Loucy (cell line): ENCODE results near the gene ALKBH3.

Experiments
- H2AFZ ChIP-seq: fragments of 200-600 bp; sonication (generic); 2 replicates; pipeline ENCODE4 v1.6.0; 2016; ENCODE audit warnings: antibody characterized with exemption, mild to moderate bottlenecking, low read length, moderate library complexity
- H3F3A ChIP-seq: fragments of 200-600 bp; 2 replicates; pipeline ENCODE4 v1.6.0; 2016; ENCODE audit warnings: antibody characterized with exemption, low read depth, mild to moderate bottlenecking
- H3K27me3 ChIP-seq: fragments of 200-600 bp; sonication (generic); 2 replicates; pipeline ENCODE4 v1.6.1; 2014; ENCODE audit warnings: low read length, mild to moderate bottlenecking; ENCODE audit not compliant: insufficient read depth, poor library complexity, severe bottlenecking
- H3K36me3 ChIP-seq: fragments of 200-600 bp; sonication (generic); 2 replicates; pipeline ENCODE4 v1.6.1; 2016; ENCODE audit warnings: low read length; ENCODE audit not compliant: insufficient read depth
- H3K4me1 ChIP-seq: fragments of 200-600 bp; sonication (generic); 2 replicates; pipeline ENCODE4 v1.5.1; 2014; ENCODE audit warnings: low read length, mild to moderate bottlenecking; ENCODE audit not compliant: insufficient read depth, poor library complexity, severe bottlenecking
- H3K4me2 ChIP-seq: fragments of 200-600 bp; sonication (generic); 2 replicates; pipeline ENCODE4 v1.6.0; 2014; ENCODE audit warnings: antibody characterized with exemption, low read length, low read depth, mild to moderate bottlenecking; ENCODE audit not compliant: poor library complexity, severe bottlenecking
- H3K4me3 ChIP-seq: fragments of 200-600 bp; sonication (generic); 2 replicates; pipeline ENCODE4 v1.5.1; 2014; ENCODE audit warnings: low read length, mild to moderate bottlenecking, mixed read lengths; ENCODE audit not compliant: poor library complexity, severe bottlenecking
- H3K79me2 ChIP-seq: fragments of 200-600 bp; sonication (generic); 2 replicates; pipeline ENCODE4 v1.6.1; 2014; ENCODE audit warnings: low read length; ENCODE audit not compliant: insufficient read depth
- H3K9ac ChIP-seq: fragments of 200-600 bp; sonication (generic); 2 replicates; pipeline ENCODE4 v1.6.0; 2014; ENCODE audit warnings: mild to moderate bottlenecking, low read depth, low read length, moderate library complexity; ENCODE audit not compliant: poor library complexity, severe bottlenecking
- H3K9me2 ChIP-seq: fragments of 200-600 bp; sonication (generic); replicated peaks from 2 replicates; pipeline ENCODE4 v1.6.1; 2016; ENCODE audit warnings: low read depth, low read length, mixed read lengths
- H3K9me3 ChIP-seq: fragments of 200-600 bp; sonication (generic); 2 replicates; pipeline ENCODE4 v1.6.1; 2014; ENCODE audit warnings: mild to moderate bottlenecking, antibody characterized with exemption, low read length, low read depth; ENCODE audit not compliant: insufficient read depth
- H4K20me1 ChIP-seq: fragments of 200-600 bp; sonication (generic); 2 replicates; pipeline ENCODE4 v1.6.0; 2014; ENCODE audit warnings: antibody characterized with exemption, low read length, mild to moderate bottlenecking; ENCODE audit not compliant: insufficient read depth, poor library complexity, severe bottlenecking
- EZH2phosphoT487 ChIP-seq: fragments of 200-600 bp; IDR thresholded peaks from 2 replicates; pipeline ENCODE4 v1.6.1; 2018; ENCODE audit warnings: antibody characterized with exemption, mild to moderate bottlenecking, moderate library complexity, borderline replicate concordance
- TF ChIP-seq, protein P1 (sequence below): fragments of 200-600 bp; sonication (generic); conservative IDR thresholded peaks from 2 replicates; pipeline ENCODE4 v1.5.1; 2014; ENCODE audit warnings: mild to moderate bottlenecking, antibody characterized with exemption, low read length

Gene ALKBH3

DNA sequence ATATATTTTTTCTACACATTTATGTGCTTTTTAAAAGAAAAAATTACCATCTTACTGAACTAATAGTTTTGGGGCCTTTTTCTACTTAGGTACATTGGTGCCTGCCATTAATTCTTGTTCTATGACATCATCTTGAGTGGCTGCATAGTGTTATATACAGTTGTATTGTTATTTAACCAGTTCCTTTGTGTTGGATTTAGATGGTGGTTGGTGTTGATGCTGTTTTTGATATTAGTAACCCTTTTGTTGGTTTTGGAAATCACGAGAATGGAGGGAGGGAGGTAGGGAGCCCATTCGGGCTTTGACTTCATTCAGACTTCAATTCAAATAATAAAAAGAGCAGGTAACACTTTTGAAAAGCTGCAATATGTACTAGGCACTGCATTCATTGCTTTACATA, 46.4 kb downstream of the ALKBH3 start:
- Histone ChIP-seq H2AFZ (no peak overlapping the region), H4K20me1 (no peaks in the 10 kb centered on the region), H3K4me3 (no peak overlapping the region), H3K9me3 (no peaks in the 10 kb centered on the region), H3K36me3 (peaks cover 5% of the 10 kb centered on the region; the same call in 1 of the 2 replicates), H3K4me2 (no peak overlapping the region), H3K27me3 (no peaks in the 10 kb centered on the region), H3K79me2 (no peaks in the 10 kb centered on the region), H3F3A (no peaks in the 10 kb centered on the region), H3K9ac (no peak overlapping the region), H3K9me2 (no peaks in the 10 kb centered on the region), H3K4me1 (peaks cover 4% of the 10 kb centered on the region)
- TF ChIP-seq, protein P1, sequence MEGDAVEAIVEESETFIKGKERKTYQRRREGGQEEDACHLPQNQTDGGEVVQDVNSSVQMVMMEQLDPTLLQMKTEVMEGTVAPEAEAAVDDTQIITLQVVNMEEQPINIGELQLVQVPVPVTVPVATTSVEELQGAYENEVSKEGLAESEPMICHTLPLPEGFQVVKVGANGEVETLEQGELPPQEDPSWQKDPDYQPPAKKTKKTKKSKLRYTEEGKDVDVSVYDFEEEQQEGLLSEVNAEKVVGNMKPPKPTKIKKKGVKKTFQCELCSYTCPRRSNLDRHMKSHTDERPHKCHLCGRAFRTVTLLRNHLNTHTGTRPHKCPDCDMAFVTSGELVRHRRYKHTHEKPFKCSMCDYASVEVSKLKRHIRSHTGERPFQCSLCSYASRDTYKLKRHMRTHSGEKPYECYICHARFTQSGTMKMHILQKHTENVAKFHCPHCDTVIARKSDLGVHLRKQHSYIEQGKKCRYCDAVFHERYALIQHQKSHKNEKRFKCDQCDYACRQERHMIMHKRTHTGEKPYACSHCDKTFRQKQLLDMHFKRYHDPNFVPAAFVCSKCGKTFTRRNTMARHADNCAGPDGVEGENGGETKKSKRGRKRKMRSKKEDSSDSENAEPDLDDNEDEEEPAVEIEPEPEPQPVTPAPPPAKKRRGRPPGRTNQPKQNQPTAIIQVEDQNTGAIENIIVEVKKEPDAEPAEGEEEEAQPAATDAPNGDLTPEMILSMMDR = no peak
- TF ChIP-seq EZH2phosphoT487 = no peak

DNA sequence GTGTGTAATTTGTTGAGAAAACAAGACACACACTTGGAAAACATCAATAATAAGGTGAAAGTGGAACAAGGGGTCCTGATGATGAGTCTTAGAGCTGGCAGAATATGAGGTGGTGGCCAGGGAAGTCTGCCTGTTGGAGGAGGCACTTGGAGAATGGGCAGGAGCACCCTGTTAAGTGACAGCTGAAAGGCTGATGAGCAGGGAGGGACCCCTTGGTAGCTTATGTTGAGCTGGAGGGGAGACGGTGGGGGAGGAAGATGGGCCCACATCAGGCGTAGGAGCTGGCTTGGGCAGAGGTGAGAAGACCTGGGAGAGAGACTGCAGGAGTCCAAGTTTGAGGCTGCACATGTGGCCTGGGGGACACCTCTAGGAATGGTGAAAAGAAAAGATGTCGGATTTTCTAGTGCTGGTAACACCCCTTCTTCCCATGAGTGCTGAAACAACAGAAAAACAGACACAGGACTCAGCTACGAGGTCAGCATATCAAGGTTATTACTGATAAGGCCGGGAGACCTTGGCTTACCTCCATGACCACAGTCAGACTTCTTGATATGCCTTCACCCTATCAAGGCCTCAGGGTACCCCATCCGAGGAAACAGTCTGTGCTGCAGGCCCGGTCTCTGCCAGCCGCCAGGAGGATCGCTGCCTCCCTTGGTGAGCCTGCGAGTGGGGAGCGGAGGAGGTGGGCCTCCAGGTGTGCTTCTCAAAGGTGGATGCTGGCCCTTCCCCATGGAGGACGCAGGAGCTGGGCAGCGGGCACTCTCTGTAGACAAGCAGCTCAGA, 47.5 kb downstream of the ALKBH3 start:
- Histone ChIP-seq H3K9ac (no peak overlapping the region), H3K9me3 (no peaks in the 10 kb centered on the region), H3K4me2 (no peak overlapping the region), H3K4me1 (peaks cover 4% of the 10 kb centered on the region), H3K36me3 (no peaks in the 10 kb centered on the region; the same call in 1 of the 2 replicates), H3K79me2 (no peaks in the 10 kb centered on the region), H3K4me3 (no peak overlapping the region), H2AFZ (no peak overlapping the region), H3K9me2 (no peaks in the 10 kb centered on the region), H4K20me1 (no peaks in the 10 kb centered on the region), H3F3A (no peaks in the 10 kb centered on the region), H3K27me3 (no peaks in the 10 kb centered on the region)
- no peak for TF ChIP-seq EZH2phosphoT487
- TF ChIP-seq, protein P1 = no peak

DNA sequence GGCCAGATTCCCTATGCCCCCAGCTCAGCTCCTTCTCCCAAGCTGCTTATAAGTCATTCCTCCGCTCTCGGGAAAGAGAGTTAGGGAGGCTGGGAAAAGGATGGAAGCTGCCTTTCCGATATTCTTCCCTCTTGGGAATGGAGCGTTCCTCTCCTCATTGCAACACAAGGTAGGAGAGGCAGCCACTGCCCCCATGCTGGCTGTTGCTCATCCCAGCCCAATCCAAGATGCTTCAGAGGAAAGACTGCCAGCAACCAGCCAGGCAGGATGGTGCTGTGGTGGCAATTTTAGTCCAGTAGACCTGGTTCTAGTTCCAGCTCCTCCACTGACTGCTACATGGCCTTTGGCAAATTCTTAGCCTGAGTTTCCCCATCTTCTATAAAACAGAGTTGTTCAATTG, 48.1 kb downstream of the ALKBH3 start:
- TF ChIP-seq EZH2phosphoT487 = no peak
- TF ChIP-seq, protein P1 = no peak
- Histone ChIP-seq H4K20me1 (no peaks in the 10 kb centered on the region), H3K36me3 (no peaks in the 10 kb centered on the region), H3K79me2 (no peaks in the 10 kb centered on the region), H3K9me2 (no peaks in the 10 kb centered on the region), H3F3A (no peaks in the 10 kb centered on the region), H3K27me3 (no peaks in the 10 kb centered on the region), H3K4me2 (no peak overlapping the region), H3K9me3 (no peaks in the 10 kb centered on the region), H2AFZ (no peak overlapping the region), H3K4me1 (peaks cover 4% of the 10 kb centered on the region), H3K9ac (no peak overlapping the region), H3K4me3 (no peak overlapping the region)
